Smooth muscle cell of the brain vasculature (primary cell): ENCODE data around the gene AFF1.

Experiments
- DNase-seq: peaks from one replicate; pipeline ENCODE4 v3.0.0-alpha.2; 2012; ENCODE audit warnings: low read depth, low spot score

Gene AFF1

GRCh38 chr4:87147116-87147515 lies 212.3 kb downstream of the AFF1 start:
- DNase-seq: no peak

GRCh38 chr4:87150498-87151261 lies 215.9 kb downstream of the AFF1 start:
- DNase-seq: peak; percentile 53

GRCh38 chr4:87151730-87152129 lies 216.9 kb downstream of the AFF1 start:
- DNase-seq: no peak

GRCh38 chr4:87152310-87153041 lies 217.7 kb downstream of the AFF1 start:
- no peak for DNase-seq

GRCh38 chr4:87153078-87153870 lies 218.5 kb downstream of the AFF1 start:
- no peak for DNase-seq

GRCh38 chr4:87165892-87166291 lies 231.1 kb downstream of the AFF1 start:
- DNase-seq: no peak

- no peak for DNase-seq
These were observed 231.6 kb downstream of the AFF1 start for GRCh38 chr4:87166296-87166854.

GRCh38 chr4:87171944-87172343 lies 237.1 kb downstream of the AFF1 start:
- DNase-seq: no peak

GRCh38 chr4:87174672-87175071 lies 239.9 kb downstream of the AFF1 start:
- no peak for DNase-seq

GRCh38 chr4:87179751-87180150 lies 244.9 kb downstream of the AFF1 start:
- DNase-seq: no peak

- no peak for DNase-seq
These were observed 246.0 kb downstream of the AFF1 start for GRCh38 chr4:87180767-87181166.

- no peak for DNase-seq
These were observed 250.5 kb downstream of the AFF1 start for GRCh38 chr4:87185146-87185870.

- DNase-seq: peak; percentile 13
These were observed 253.2 kb downstream of the AFF1 start for GRCh38 chr4:87188048-87188447.

GRCh38 chr4:87188932-87189331 lies 254.1 kb downstream of the AFF1 start:
- DNase-seq: no peak
